Left ventricle myocardium inferior (tissue), 1 donor: ENCODE data around the gene RAPGEF4. TPM values are rescaled to one million over a fixed set of nuclear protein-coding genes. Genes with fewer than 3 reads are reported as not detected.

Experiments used
- DNase-seq: peaks from one replicate; pipeline ENCODE4 v3.0.0-alpha.2; 2020
- H3K27ac ChIP-seq: fragments of 200-600 bp; replicated peaks from 2 replicates; pipeline ENCODE4 v1.8.0; 2021
- H3K27me3 ChIP-seq: fragments of 200-600 bp; 2 replicates; pipeline ENCODE4 v1.8.0; 2021; ENCODE audit warnings: low read depth
- H3K36me3 ChIP-seq: fragments of 200-600 bp; 2 replicates; pipeline ENCODE4 v1.8.0; 2021
- H3K4me1 ChIP-seq: fragments of 200-600 bp; 2 replicates; pipeline ENCODE4 v1.8.0; 2021
- H3K4me3 ChIP-seq: fragments of 200-600 bp; 2 replicates; pipeline ENCODE4 v1.8.0; 2021; ENCODE audit warnings: mild to moderate bottlenecking, moderate library complexity
- H3K9me3 ChIP-seq: fragments of 200-600 bp; replicated peaks from 2 replicates; pipeline ENCODE4 v1.8.0; 2021
- intact Hi-C: fragments of 100-400 bp; cut with micrococcal nuclease; formaldehyde crosslinking; loops from one replicate; pipeline ENCODE4 v1.11.0; 2022
- total RNA-seq: library from RNA; stranded (reverse); fragmentation: NEBNext Ultra II Directional; extraction: Animal tissue kit (Norgen Biotek cat#: 25700); gene quantifications from one replicate; pipeline ENCODE4 v1.2.1, GENCODE V29; 2021
- TF ChIP-seq, protein P1 (sequence below): fragments of 200-600 bp; IDR thresholded peaks from 2 replicates; pipeline ENCODE4 v1.8.0; 2021; ENCODE audit warnings: antibody characterized with exemption, mild to moderate bottlenecking, borderline replicate concordance
- donor health status: DM: no; HTN: yes; CAD: no; lungs with severe emphysema.

The RAPGEF4 gene
- total RNA-seq, 1 donor from 2014 or later = 3.7 TPM

DNA sequence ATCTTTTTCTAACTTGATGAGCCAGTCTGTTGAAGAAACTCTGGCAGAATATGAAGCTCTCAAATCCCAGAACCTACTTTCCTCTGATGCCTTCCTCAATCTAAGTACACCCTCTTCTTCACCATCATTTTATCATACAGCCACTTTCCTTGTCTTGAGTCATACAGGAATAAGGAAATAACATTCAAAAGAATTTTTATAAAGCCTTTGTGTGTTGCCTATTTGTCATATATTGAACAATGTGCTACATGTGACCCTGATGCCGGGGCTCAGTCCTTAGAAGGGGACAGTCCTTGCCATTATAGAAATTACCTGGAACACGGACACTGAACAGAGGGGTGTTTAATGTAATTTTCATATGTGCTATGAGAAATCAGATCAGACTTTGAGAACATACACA, 27.4 kb downstream of the RAPGEF4 start:
- intact Hi-C loops = no loop called here
- Histone ChIP-seq H3K36me3 (no peaks in the 10 kb centered on the region), H3K4me1 (no peaks in the 10 kb centered on the region), H3K27ac (no peak overlapping the region), H3K9me3 (peaks cover 15% of the 10 kb centered on the region), H3K27me3 (no peaks in the 10 kb centered on the region), H3K4me3 (no peak overlapping the region)
- no peak for DNase-seq
- TF ChIP-seq, protein P1, sequence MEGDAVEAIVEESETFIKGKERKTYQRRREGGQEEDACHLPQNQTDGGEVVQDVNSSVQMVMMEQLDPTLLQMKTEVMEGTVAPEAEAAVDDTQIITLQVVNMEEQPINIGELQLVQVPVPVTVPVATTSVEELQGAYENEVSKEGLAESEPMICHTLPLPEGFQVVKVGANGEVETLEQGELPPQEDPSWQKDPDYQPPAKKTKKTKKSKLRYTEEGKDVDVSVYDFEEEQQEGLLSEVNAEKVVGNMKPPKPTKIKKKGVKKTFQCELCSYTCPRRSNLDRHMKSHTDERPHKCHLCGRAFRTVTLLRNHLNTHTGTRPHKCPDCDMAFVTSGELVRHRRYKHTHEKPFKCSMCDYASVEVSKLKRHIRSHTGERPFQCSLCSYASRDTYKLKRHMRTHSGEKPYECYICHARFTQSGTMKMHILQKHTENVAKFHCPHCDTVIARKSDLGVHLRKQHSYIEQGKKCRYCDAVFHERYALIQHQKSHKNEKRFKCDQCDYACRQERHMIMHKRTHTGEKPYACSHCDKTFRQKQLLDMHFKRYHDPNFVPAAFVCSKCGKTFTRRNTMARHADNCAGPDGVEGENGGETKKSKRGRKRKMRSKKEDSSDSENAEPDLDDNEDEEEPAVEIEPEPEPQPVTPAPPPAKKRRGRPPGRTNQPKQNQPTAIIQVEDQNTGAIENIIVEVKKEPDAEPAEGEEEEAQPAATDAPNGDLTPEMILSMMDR = no peak

DNA sequence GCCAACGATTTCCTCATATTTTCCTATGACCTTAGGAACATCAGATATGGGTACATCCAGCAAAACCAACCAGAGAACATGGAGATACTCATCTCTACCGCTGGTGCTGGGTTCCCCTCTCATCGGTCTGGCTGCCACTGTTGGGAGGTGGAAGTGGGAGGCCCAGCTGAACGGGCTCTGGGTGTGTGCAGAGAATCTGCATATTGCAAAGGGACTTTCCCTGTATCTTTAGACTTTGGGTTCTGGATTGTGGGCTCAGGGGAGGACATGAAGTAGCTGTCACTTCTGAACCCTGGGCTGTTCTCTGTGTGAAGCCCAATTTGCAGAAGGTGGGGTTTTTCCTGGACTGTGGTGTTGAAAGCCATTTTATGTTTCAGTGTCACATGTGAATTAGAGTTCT, 30.0 kb downstream of the RAPGEF4 start:
- no peak overlapping the region for H3K27ac ChIP-seq
- intact Hi-C loops = no loop called here
- DNase-seq = no peak
- H3K4me3 ChIP-seq = no peak overlapping the region
- peaks cover 14% of the 10 kb centered on the region for H3K9me3 ChIP-seq
- TF ChIP-seq, protein P1 = no peak
- H3K36me3 ChIP-seq = no peaks in the 10 kb centered on the region
- H3K4me1 ChIP-seq = no peaks in the 10 kb centered on the region
- H3K27me3 ChIP-seq = no peaks in the 10 kb centered on the region

DNA sequence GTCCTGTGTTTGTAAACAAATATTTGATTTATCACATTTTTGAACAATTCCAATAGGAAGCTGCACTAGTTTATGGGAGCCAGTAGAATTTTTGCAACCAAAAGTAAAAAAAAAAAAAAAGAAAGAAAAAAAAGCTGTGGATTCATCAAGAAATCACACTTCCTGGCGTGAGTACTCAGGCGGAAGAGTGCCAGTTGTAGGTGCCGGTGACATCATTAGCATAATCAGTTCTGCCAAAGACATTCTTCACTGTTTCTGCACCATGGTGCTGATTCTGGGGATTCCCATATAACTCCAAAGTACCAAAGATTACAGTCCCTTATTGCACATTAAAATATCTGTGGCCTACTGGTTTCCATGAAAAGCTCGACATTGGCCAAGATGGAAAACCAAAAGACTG, 32.8 kb downstream of the RAPGEF4 start:
- intact Hi-C loops = no loop called here
- H3K4me1 ChIP-seq = no peaks in the 10 kb centered on the region
- TF ChIP-seq, protein P1 = no peak
- H3K4me3 ChIP-seq = no peak overlapping the region
- H3K27me3 ChIP-seq = no peaks in the 10 kb centered on the region
- no peak for DNase-seq
- no peaks in the 10 kb centered on the region for H3K9me3 ChIP-seq
- no peaks in the 10 kb centered on the region for H3K36me3 ChIP-seq
- H3K27ac ChIP-seq = no peak overlapping the region

DNA sequence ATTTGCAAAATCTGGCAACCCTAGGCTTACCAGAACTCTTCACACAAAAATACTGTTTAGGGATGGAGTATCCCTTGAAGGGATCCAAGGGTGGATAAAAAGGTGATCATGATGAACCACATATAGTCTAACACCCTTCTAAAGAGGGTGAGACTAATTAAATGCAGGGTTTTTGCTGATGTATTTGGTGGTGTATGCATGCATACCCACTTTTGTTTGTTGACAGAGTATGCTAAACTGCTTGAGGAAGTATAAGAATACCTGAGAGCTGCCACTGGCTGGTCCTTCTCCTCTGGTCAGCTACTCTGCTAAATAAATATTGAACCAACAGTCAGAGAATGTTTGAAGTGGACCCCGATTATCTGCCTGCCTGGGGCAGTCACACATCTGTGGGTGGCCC, 34.2 kb downstream of the RAPGEF4 start:
- H3K4me3 ChIP-seq = no peak overlapping the region
- no peaks in the 10 kb centered on the region for H3K27me3 ChIP-seq
- intact Hi-C loops = no loop called here
- no peaks in the 10 kb centered on the region for H3K4me1 ChIP-seq
- no peak overlapping the region for H3K27ac ChIP-seq
- DNase-seq = no peak
- H3K9me3 ChIP-seq = no peaks in the 10 kb centered on the region
- no peaks in the 10 kb centered on the region for H3K36me3 ChIP-seq
- TF ChIP-seq, protein P1 = no peak

DNA sequence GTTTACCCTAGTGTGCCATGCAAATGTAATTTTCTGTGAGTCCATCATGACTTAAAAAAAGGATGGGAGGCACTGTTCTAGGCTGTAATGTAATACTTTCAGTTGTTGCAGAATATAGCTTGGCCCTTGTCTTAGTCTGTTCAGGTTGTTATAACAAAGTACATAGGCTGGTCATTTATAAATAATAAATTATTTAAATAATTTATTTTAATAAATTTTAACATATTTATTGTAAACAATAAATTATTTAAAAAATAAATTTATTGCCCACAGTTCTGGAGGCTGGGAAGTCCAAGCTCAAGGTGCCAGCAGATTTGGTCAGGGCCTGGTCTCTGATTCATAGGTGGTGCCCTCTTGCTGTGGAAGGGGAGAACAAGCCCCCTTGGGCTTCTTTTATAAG, 35.2 kb downstream of the RAPGEF4 start:
- H3K27ac ChIP-seq = no peak overlapping the region

More for the DNA sequence above, 35.2 kb downstream of the RAPGEF4 start:
- no peaks in the 10 kb centered on the region for H3K9me3 ChIP-seq
- H3K36me3 ChIP-seq = no peaks in the 10 kb centered on the region
- DNase-seq = no peak
- no peaks in the 10 kb centered on the region for H3K4me1 ChIP-seq
- no peak overlapping the region for H3K4me3 ChIP-seq
- intact Hi-C loops = no loop called here
- no peaks in the 10 kb centered on the region for H3K27me3 ChIP-seq
- TF ChIP-seq, protein P1 = no peak
